ENCODE results near the gene ARMC8.

The ARMC8 gene

DNA sequence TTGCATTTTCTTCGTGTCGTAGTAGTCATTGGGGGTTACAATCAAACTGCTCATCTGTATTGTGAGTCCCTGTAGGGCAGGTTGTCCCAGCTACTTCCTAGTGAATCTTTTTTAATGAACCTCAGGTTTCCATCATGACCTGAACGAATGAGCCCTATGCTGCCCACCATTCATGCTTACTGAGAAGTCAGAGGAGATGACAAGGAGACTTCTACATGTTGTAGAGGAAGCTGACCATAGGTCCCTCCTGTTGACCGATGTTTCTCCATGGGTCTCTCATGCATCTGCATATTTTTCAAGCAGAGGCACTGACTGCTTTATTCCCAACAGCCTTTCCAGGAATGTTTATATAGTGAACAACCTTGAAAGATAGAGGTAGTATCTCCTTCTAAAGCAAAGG is 147.5 kb downstream of the ARMC8 start:
- TF ChIP-seq CTCF (IDR thresholded peaks at IDR 0.05; ENCODE audit: insufficient read depth, low read depth, low read length, missing control alignments), result no peak
- H3K4me3 ChIP-seq (ENCODE audit: low read depth, low read length), result no peak overlapping the region
- DNase-seq (ENCODE audit: low read depth), result no peak

DNA sequence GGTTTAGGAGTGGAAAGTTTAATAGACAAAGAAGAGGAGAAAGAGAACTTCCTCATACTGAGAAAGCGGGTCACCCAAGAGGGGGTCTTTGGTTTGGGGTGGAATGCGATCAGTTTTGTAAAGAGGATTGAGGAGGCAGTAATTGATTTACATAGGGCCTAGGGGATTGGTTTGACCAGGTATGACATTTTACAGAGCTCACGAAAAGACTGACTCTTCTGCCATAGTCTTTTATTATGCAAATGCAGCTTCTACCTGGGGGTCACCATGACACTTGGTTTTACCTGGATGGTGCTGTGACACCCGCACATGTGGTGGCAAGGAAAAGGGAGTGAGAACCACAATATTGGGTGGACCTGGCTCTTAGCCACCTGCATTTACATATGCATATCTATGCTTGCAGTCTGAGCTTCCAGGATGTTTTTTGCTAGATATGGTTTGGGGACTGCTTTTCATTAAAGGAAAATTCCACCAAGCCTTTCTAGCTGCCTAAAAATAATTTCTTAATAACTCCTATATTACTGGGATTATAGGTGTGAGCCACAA is 149.4 kb downstream of the ARMC8 start:
- no peak for TF ChIP-seq CTCF (IDR thresholded peaks at IDR 0.05; ENCODE audit: insufficient read depth, low read depth, low read length, missing control alignments)
- DNase-seq (ENCODE audit: low read depth), result no peak
- H3K4me3 ChIP-seq (ENCODE audit: low read depth, low read length), result no peak overlapping the region

DNA sequence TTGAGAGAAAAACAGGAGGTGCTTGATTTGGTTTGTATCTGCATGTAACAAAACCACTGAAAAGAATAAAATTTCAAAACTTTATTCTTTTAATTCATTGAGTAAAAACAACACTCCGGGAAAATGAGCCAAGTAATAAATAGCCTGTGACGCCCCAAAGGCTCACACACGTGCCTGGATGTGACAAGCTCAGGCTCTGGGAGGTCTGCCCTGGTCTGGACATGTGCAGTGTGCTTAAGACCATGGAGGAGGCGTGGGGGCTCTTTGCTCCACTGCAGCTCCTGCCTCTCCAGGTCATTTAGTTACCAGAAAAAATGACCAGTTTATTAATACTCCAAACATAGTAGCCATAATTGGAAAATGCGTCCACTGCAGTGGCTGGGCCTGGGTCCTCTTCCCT is 151.1 kb downstream of the ARMC8 start:
- DNase-seq (ENCODE audit: low read depth), result no peak
- no peak overlapping the region for H3K4me3 ChIP-seq (ENCODE audit: low read depth, low read length)
- no peak for TF ChIP-seq CTCF (IDR thresholded peaks at IDR 0.05; ENCODE audit: insufficient read depth, low read depth, low read length, missing control alignments)

- DNase-seq (ENCODE audit: low read depth), result no peak
- H3K4me3 ChIP-seq (ENCODE audit: low read depth, low read length), result no peak overlapping the region
- no peak for TF ChIP-seq CTCF (IDR thresholded peaks at IDR 0.05; ENCODE audit: insufficient read depth, low read depth, low read length, missing control alignments)
Observed at GRCh38 chr3:138338811-138339210, 151.7 kb downstream of the ARMC8 start.

GRCh38 chr3:138340511-138340910 is 153.4 kb downstream of the ARMC8 start:
- no peak overlapping the region for H3K4me3 ChIP-seq (ENCODE audit: low read depth, low read length)
- TF ChIP-seq CTCF (IDR thresholded peaks at IDR 0.05; ENCODE audit: insufficient read depth, low read depth, low read length, missing control alignments), result no peak
- DNase-seq (ENCODE audit: low read depth), result no peak

GRCh38 chr3:138344754-138345153 is 157.7 kb downstream of the ARMC8 start:
- no peak for TF ChIP-seq CTCF (IDR thresholded peaks at IDR 0.05; ENCODE audit: insufficient read depth, low read depth, low read length, missing control alignments)
- H3K4me3 ChIP-seq (ENCODE audit: low read depth, low read length), result no peak overlapping the region
- DNase-seq (ENCODE audit: low read depth), result no peak
